AG08396 (cell line): Measurements from ENCODE around the gene HLA-DQB1.
"Not testable (repeated sequence)": the region's sequence is repeated elsewhere in the genome, so short reads cannot be mapped to it uniquely, and the experiment has no call there.

Experiments
- DNase-seq: peaks from one replicate; pipeline ENCODE4 v3.0.0; 2012; ENCODE audit warnings: low spot score, mixed read lengths

Gene HLA-DQB1

DNA sequence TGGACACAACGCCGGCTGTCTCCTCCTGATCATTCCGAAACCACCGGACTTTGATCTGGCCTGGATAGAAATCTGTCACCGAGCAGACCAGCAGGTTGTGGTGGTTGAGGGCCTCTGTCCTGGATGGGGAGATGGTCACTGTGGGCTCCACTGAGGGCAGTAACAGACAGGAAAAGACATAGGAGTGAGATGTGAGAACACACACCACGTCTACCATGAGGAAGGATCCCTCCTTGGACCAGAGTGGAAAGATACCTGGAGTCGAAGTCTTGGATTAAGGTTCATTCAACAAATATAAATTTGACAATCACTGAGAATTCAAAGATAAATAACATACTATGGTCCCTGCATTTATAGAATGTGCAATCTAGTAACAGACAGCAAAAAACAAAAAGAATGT is 4.4 kb downstream of the HLA-DQB1 start:
- DNase-seq = no peak

DNA sequence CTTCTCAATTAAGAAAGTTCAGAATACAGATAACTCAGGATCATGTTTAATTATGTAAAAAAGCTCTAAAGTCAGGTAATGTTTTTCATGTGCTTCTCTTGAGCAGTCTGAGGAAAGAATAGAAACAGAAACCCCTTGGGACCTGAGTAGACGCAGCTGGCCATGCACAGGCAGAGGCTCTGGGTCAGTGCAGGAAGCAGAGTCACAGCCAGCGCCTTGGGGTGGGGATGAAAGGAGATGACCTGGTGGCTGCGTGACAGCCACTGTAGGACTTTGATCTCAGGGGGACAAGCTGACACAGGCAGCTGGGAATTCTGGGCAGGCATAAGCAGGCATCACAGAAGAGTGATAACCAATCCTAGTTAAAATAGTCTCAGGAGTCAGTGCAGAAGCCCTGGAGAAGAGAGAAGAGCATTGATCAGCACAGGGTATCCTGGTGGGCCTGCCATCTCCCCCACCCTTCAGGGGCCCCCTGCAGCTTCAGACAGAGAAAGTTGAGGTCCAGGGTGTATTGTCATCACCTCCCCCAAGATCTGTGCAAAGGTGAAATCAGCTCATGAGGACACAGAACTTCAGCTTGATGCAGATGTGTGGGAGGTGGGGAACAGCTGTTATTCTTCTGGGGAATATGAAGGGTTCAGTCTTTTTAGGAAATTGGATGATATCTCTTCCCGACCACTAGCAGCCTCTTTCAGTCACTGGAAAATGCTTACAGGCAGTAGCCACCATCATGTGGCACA is 6.4 kb downstream of the HLA-DQB1 start:
- no peak for DNase-seq

DNA sequence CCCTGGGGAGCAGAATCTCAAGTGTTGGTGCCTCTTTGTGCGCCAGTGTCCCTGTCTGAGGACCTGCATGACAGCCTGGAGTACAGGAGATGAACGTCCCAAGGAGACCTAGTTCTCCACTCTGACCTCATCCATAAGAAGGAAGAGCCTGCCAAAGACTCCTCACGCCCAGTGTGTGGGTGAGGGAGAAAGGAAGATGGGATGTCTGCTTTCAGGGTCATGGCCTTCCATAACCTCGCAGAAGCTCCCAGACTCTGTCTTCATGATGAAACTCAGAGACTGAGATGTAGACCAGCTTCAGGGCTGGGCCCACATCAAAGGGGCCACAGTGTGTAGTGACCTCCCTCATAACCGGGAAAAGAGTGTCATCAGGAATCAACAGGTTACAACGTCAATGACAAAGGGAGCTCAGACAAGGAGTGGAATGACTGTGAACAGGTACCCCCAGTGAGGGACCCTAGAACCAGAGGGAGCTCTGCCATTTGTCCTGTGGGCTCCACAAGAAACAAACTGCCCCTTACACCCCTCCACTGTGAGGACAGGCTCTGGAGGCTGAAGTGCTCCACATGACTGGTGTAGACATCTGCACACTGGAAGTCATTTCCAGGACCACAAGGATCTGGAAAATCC is 8.1 kb downstream of the HLA-DQB1 start:
- no peak for DNase-seq

DNA sequence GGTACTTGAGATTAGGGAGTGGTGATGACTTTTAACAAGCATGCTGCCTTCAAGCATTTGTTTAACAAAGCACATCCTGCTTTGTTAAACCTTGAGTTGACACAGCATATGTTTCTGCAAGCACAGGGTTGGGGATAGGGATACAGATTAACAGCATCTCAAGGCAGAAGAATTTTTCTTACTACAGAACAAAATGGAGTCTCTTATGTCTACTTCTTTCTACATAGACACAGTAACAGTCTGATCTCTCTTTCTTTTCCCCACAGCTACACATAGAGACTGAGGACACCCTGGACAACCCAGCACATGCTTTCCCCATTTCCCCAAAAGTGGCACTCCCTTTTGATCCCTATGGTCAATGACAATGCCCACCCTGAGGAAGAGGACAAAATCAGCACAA is 8.6 kb downstream of the HLA-DQB1 start:
- not testable (repeated sequence) for DNase-seq

DNA sequence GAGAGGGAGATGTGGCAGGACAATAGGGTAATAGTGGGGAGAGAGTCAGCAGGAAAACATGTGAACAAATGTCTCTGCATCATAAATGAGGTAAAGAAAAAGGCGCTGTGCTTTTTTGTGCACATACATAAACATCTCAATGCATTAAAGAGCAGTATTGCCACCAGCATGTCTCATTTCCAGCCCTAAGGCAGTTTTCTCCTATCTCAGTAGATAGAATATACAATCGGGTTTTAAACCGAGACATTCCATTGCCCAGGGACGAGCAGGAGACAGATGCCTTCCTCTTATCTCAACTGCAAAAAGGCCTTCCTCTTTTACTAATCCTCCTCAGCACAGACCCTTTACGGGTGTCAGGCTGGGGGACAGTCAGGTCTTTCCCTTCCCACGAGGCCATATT is 9.1 kb downstream of the HLA-DQB1 start:
- DNase-seq = not testable (repeated sequence)

DNA sequence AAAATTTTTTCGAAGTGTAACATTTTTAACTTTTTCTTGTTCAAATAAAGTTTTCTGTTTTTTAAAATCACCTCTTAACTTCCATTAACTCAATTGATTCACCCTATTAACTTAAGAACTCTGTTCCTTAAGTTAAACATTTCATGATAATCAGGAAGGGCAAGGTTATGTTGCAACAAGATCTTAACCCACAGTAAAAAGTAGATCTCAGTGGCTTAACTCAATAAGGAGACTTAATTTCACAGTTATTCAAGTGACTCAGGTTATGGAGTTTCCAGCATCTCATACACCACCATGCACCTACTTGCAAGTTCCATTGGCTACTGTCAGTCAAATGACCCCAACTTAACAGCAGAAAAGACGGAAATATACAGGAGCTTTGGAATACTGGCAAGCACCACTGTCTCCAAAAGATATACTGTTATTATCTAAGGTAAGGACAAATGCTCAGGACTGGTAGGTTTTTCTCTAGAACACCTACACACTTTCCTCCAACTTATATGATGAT is 11.2 kb downstream of the HLA-DQB1 start:
- DNase-seq = no peak

DNA sequence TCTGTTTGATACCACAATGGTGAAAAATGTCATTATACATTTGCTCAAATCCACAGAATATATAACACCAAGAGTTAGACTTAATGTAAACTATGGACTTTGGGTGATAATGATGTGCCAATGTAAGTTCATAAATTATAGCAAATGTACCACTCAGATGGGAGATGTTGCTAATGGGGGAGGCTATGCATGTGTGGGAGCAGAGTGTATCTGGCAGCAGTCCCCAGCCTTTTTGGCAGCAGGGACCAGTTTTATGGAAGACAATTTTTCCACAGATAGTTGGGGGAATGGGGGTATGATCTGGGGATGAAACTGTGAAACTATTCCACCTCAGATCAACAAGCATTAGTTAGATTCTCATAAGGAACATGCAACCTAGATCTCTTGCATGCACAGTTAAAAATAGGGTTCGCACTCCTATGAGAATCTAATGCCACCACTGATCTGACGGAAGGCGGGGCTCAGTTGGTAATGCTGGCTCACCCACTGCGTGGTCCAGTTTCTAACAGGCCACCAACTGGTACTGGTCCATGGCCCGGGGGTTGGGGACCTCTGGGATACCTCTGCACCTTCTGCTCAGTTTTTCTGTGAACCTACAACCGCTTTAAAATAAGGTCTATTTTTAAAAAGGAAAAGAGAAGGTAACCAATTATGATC is 21.3 kb downstream of the HLA-DQB1 start:
- DNase-seq = no peak

DNA sequence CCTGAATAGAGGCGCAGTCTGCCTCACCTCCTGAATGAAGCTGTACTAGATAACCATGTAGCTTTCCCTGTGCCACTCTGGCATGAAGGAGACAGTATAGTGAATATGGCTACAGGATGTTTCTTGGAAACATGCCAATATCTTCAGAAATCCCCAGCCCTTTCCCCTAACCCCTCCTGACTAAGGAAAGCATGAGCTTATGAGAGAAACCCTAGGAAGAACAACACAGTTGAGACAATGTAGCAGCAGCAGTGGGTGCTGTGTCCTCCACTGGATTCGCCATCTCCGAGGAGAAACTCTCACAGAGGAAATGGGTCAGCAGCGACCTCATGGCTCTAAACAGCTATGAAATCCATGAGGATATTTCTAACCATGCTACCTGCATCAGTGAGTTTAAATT is 22.6 kb downstream of the HLA-DQB1 start:
- no peak for DNase-seq

DNA sequence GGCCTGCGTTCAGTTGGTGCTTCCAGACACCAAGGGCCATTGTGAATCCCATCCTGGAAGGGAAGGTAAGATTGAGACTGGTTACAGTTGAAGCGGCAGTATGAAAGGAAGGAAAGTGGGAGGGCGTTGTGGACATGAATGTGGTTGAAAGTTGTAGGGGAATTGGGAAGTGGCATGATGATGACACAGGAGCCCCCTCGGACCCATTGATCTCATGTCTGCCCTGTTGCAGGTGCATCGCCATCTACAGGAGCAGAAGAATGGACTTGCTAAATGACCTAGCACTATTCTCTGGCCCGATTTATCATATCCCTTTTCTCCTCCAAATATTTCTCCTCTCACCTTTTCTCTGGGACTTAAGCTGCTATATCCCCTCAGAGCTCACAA is 23.7 kb downstream of the HLA-DQB1 start:
- DNase-seq = no peak

DNA sequence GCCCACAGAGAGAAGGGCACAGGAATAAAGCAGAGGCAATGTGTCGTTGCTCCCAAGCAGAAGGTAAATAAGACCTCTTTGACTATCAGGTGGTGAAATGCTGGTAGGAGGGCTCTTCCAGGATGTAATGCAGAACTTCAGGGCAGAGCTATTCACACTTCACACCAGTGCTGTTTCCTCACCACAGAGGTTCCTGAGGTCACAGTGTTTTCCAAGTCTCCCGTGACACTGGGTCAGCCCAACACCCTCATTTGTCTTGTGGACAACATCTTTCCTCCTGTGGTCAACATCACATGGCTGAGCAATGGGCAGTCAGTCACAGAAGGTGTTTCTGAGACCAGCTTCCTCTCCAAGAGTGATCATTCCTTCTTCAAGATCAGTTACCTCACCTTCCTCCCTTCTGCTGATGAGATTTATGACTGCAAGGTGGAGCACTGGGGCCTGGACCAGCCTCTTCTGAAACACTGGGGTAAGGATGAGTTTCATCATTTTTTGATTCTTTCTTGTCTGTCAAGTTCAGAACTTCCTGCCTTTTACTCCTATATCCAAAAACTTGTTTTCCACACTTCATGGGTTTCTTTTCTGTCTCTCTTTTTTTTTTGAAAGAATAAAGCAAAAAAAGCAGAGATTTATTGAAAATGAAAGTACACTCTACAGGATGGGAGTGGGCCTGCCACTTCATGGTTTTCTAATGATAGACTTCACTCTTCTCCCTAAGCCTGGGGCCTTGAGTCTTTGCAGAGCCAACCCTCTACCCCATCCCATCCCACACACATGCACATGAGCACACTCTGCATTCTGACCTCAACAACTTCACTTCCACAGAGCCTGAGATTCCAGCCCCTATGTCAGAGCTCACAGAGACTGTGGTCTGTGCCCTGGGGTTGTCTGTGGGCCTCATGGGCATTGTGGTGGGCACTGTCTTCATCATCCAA is 24.4 kb downstream of the HLA-DQB1 start:
- DNase-seq = not testable (repeated sequence)

DNA sequence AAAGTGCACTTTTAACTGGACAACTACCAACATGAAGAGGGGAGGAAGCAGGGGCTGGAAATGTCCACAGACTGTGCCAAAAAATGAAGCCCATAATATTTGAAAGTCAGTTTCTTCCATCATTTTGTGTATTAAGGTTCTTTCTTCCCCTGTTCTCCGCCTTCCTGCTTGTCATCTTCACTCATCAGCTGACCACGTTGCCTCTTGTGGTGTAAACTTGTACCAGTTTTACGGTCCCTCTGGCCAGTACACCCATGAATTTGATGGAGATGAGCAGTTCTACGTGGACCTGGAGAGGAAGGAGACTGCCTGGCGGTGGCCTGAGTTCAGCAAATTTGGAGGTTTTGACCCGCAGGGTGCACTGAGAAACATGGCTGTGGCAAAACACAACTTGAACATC is 25.3 kb downstream of the HLA-DQB1 start:
- DNase-seq = no peak

DNA sequence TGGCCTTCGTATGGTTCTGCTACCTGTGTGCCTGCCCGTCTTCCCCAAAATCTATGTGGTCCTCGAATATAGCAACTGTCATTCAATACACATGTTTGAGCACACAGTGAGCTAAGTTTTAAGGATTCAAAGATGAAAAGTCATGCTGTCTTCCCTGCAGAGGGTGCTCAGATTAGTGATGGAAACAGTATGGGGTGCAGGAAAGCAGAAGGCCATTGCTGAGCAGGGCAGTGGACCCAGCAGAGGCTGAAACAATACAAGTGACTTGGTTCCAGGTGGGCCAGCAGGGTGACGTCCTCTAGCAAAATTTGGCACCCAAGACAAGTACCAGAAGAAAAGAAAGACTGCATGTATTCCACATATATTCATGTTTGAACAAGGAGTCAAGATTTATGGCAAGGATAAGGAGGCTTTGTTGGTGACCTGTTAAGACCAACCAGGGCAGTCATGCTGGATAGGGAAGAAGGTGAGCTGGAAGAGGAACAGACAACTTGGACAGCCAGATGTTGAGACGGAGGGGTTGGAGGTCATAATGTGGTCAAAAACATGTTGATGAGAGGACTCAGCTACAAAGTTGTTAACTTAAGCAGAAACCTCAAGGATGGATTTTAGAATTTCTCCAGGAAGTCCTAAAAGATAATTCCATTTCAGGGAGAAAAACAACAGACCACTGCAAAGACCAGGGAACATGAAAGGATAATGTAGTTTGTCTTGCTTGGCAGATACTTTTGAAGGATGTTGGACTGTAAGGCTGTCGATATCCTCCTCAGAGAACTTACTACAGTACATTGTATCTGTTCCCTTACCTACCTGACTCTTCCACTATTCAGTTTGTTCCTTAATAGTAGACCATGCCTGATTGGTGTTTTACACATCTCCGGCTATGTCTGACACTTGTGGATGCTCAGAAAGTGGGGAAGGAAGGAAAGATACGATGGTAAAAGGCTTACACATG is 26.7 kb downstream of the HLA-DQB1 start:
- DNase-seq = no peak

DNA sequence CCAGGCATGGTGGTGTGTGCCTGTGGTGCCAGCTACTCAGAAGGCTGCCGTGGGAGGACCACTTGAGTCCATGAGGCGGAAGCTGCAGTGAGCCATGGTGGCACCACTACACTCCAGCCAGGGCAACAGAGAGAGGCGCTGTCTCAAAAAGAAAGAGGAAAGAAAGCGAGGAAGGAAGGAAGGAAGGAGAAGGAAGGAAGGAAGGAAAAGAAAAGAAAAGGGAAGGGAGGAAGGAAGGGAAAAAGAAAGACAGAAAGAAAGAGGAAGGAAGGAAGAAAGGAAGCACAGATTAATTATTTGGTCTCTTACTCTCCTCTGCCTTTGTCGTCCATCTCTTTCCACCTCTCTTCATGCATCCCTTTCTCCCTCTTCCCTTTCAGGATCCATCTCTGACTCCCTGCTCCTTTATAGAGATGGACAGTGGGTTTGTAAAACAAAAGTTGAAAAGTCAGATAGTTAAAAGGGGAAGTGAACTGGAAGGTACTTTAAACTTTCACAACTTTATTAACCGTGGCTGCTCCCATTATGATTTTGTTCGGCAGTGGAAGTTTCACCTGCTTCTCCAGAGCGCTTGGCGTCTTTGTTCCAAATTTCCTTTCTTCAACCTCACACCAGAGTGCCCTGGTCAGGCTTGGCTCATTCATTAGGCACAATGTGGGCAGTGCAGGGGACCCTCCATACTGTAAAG is 27.8 kb downstream of the HLA-DQB1 start:
- DNase-seq = no peak

DNA sequence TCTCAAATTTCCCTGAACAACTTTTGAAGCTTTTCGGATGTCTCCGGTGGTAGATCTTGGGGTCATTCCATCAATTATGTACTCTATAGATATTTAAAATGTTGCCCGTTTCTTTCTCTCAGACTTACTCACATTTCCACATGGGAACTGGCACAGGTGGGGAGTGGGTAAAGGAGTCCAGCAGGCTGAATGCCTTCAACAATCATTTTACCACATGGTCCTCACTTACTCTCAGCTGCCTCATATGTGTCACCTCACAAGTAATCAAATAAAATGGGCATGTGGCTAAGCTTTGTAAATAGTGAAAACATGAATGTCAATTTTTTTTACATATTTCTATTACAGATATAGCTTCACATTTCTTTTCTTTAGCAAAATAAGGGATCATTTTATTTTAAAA is 28.6 kb downstream of the HLA-DQB1 start:
- no peak for DNase-seq

DNA sequence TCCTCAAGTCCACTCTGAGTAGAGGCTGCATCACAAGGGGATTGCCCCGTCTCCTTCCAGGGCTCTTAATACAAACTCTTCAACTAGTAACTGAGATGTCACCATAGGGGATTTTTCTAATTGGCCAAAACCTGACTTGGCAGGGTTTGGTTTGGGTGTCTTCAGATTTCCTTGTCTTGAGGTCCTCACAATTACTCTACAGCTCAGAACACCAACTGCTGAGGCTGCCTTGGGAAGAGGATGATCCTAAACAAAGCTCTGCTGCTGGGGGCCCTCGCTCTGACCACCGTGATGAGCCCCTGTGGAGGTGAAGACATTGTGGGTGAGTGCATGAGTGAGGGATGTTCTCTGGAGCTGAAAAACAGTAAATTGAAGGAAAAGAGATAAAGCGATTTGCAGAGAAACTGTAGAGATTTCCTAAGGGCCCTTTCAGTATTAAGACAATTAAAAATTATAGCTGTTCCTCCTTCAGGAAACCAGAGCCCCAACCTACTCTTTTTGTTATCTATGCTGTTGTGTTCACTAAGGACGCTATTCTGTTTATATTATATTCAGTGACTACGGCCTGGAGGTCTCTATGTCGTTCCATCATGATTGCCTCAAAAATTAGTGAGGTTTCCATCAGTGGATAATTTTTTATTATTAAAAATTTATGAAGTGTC is 29.1 kb downstream of the HLA-DQB1 start, which contains the start of gene HLA-DQA1:
TSS of gene HLA-DQA1 (plus strand) at position 188 of the 662 bp plus-strand sequence. CDS start at position 241, 53 bp downstream.
- no peak for DNase-seq

DNA sequence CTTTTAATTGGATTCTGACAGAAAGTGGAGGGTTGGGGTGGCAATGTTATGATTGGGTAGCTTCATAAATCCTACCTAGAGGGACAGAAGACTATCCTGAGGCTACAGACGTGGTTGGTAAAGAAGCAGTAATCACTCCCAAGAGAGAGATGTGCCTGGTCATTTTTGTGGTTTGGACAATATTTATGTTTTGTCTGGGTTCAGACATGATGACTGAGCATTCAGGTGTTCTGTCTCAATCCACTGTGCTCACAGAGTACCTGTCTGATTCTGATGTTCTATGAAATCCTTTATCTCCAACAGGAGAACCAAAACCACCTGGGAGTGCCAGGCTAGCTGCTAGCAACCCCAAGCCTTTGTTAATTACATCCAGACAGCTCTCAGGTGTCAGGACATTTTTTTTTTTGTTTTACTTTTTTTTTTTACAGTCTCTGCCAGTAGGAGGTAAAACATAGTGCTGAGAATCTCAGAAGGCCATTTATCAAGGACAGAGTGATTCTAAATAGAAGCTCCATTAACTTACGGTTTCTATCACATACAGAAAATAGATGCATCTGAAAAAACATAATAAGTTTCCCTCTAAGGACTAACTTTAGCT is 30.8 kb downstream of the HLA-DQB1 start:
- DNase-seq = no peak

DNA sequence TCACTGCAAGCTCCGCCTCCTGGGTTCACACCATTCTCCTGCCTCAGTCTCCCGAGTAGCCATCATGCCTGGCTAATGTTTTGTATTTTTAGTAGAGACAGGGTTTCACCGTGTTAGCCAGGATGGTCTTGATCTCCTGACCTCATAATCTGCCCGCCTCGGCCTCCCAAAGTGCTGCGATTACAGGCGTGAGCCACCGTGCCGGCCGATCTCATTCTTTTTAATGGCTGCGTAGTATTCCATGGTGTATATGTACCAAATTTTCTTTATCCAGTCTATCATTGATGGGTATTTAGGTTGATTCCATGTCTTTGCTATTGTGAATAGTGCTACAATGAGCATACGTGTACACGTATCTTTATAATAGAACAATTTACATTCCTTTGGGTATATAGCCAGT is 36.7 kb downstream of the HLA-DQB1 start:
- not testable (repeated sequence) for DNase-seq

DNA sequence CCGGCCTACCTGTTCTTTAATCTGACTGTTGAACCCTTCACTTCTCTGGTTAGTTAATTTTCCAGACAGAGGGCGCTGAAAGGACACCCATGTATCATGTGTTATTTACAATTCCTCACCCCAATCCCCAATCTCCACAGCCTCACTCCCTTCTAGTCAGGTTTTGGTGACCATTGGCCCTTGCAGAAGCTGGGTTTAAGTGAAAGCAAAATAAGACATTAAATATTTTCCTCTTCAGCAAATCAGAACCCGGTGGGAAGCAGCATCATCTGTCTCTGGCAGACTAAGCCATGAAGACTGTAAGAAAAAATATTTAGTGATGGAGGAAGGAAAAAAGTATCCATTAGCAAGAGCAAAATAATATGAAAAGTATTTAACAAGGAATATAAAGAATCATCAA is 38.6 kb downstream of the HLA-DQB1 start:
- no peak for DNase-seq

DNA sequence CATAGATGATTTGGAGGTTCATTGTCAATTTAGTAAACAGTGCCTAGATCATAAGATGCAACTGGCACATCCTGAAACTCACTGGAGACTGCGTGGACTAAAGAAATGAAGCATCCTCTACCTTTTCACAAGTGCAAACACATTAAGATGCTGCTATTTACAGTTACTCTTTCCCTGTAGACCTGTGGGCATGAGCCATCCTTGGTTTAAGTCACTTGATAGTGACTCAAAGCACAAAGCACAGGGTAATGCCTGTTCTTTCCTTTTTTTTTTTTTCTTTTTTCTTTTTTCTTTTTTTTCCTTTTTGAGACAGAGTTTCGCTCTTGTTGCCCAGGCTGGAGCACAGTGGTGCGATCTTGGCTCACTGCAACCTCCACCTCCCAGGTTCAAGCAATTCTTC is 39.2 kb downstream of the HLA-DQB1 start:
- DNase-seq = no peak
